ENCODE results near the gene ZNF629.

The ZNF629 gene

GRCh38 chr16:30731411-30731810, 55.6 kb downstream of the ZNF629 start:
- H3K4me3 ChIP-seq (replicated peaks; ENCODE audit: low read depth, low read length), result no peak overlapping the region
- H3K36me3 ChIP-seq (ENCODE audit: control insufficient read depth, insufficient read depth, low read length), result peaks cover 31% of the 10 kb centered on the region
- TF ChIP-seq, protein P1, sequence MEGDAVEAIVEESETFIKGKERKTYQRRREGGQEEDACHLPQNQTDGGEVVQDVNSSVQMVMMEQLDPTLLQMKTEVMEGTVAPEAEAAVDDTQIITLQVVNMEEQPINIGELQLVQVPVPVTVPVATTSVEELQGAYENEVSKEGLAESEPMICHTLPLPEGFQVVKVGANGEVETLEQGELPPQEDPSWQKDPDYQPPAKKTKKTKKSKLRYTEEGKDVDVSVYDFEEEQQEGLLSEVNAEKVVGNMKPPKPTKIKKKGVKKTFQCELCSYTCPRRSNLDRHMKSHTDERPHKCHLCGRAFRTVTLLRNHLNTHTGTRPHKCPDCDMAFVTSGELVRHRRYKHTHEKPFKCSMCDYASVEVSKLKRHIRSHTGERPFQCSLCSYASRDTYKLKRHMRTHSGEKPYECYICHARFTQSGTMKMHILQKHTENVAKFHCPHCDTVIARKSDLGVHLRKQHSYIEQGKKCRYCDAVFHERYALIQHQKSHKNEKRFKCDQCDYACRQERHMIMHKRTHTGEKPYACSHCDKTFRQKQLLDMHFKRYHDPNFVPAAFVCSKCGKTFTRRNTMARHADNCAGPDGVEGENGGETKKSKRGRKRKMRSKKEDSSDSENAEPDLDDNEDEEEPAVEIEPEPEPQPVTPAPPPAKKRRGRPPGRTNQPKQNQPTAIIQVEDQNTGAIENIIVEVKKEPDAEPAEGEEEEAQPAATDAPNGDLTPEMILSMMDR (IDR thresholded peaks at IDR 0.05; ENCODE audit: insufficient read depth, low read length, poor library complexity, severe bottlenecking), result no peak
- DNase-seq (ENCODE audit: extremely low read depth, insufficient read length), result no peak
- H3K27me3 ChIP-seq (replicated peaks; ENCODE audit: control insufficient read depth, insufficient read depth, low read length), result no peaks in the 10 kb centered on the region

GRCh38 chr16:30728899-30729672, 57.9 kb downstream of the ZNF629 start:
- TF ChIP-seq, protein P1 (IDR thresholded peaks at IDR 0.05; ENCODE audit: insufficient read depth, low read length, poor library complexity, severe bottlenecking), result no peak
- Histone ChIP-seq H3K36me3 (ENCODE audit: control insufficient read depth, insufficient read depth, low read length) (peaks cover 38% of the 10 kb centered on the region), H3K27me3 (replicated peaks; ENCODE audit: control insufficient read depth, insufficient read depth, low read length) (no peaks in the 10 kb centered on the region), H3K4me3 (replicated peaks; ENCODE audit: low read depth, low read length) (no peak overlapping the region)
- no peak for DNase-seq (ENCODE audit: extremely low read depth, insufficient read length)

All from GM06990 (cell line).